HG03060 (cell line): ENCODE data around the gene POLH.
"Not testable (repeated sequence)": the region's sequence is repeated elsewhere in the genome, so short reads cannot be mapped to it uniquely, and the experiment has no call there.

Source experiments
- ATAC-seq: cut with Tn5 transposase; IDR thresholded peaks from one replicate; pipeline ENCODE4 v1.9.1; 2021; ENCODE audit warnings: low read depth, moderate number of reproducible peaks; ENCODE audit not compliant: unreplicated experiment

POLH gene

GRCh38 chr6:43575772-43576551 is at the start of gene POLH, which contains the start of gene XPO5:
TSS of gene POLH (plus strand) at chr6:43576185. CDS start at chr6:43582320, 6,135 bp downstream.
TSS of gene XPO5 (minus strand) at chr6:43576038. CDS start at chr6:43575864, 174 bp downstream.
- peak; percentile 56 for ATAC-seq

GRCh38 chr6:43532201-43532600 is 43.8 kb upstream of the POLH start:
- ATAC-seq, result no peak

- ATAC-seq, result not testable (repeated sequence)
These were observed 37.0 kb upstream of the POLH start for GRCh38 chr6:43538986-43539385.

GRCh38 chr6:43539409-43539808 is 36.6 kb upstream of the POLH start:
- not testable (repeated sequence) for ATAC-seq

GRCh38 chr6:43540507-43540906 is 35.5 kb upstream of the POLH start:
- ATAC-seq, result no peak

GRCh38 chr6:43541774-43542471 is 34.1 kb upstream of the POLH start:
- no peak for ATAC-seq

- ATAC-seq, result no peak
These were observed 31.5 kb upstream of the POLH start for GRCh38 chr6:43544461-43544860.

- no peak for ATAC-seq
These were observed 28.8 kb upstream of the POLH start for GRCh38 chr6:43547222-43547621.

- ATAC-seq, result not testable (repeated sequence)
These were observed 18.4 kb upstream of the POLH start for GRCh38 chr6:43557620-43558019.

- no peak for ATAC-seq
These were observed 16.7 kb upstream of the POLH start for GRCh38 chr6:43559328-43559727.

GRCh38 chr6:43570876-43571441 is 5.0 kb upstream of the POLH start:
- ATAC-seq, result no peak

- no peak for ATAC-seq
These were observed 4.0 kb upstream of the POLH start for GRCh38 chr6:43572015-43572414.

- ATAC-seq, result no peak
These were observed 747 bp upstream of the POLH start for GRCh38 chr6:43575105-43575771.

- ATAC-seq, result no peak
These were observed 2.8 kb downstream of the POLH start for GRCh38 chr6:43578748-43579147.

- no peak for ATAC-seq
These were observed 3.2 kb downstream of the POLH start for GRCh38 chr6:43579171-43579570.

- no peak for ATAC-seq
These were observed 6.9 kb downstream of the POLH start for GRCh38 chr6:43582911-43583310.

- no peak for ATAC-seq
These were observed 9.0 kb downstream of the POLH start for GRCh38 chr6:43584892-43585570.

- no peak for ATAC-seq
These were observed 12.2 kb downstream of the POLH start for GRCh38 chr6:43588194-43588593.

GRCh38 chr6:43589564-43589963 is 13.6 kb downstream of the POLH start:
- not testable (repeated sequence) for ATAC-seq

- ATAC-seq, result no peak
These were observed 18.0 kb downstream of the POLH start for GRCh38 chr6:43593938-43594337.
